ENCODE results near the gene GANAB.
A peak's percentile ranks its signal among the peaks of the same experiment; 100 is the strongest.
"Not testable (repeated sequence)": the region's sequence is repeated elsewhere in the genome, so short reads cannot be mapped to it uniquely, and the experiment has no call there.

The GANAB gene

GRCh38 chr11:62622476-62623089 is 23.8 kb downstream of the GANAB start:
- Mint-ChIP-seq H3K36me3 (peaks cover 44% of the 10 kb centered on the region), H3K4me3 (peak overlapping the region; percentile 80), H3K27me3 (peaks cover 3% of the 10 kb centered on the region), H3K27ac (peak overlapping the region; percentile 97), H3K9me3 (no peaks in the 10 kb centered on the region), H3K4me1 (peaks cover 30% of the 10 kb centered on the region)
- no peak for DNase-seq
- CTCF ChIA-PET: interaction anchor here (0.6 to 1.5 kb wide), 4 partner anchors 31 to 72 kb away, joined by 3 to 4 read pairs (median 3); partner anchors contain the start of genes C11orf98, CSKMT and TUT1

- Mint-ChIP-seq H3K27me3 (peaks cover 3% of the 10 kb centered on the region), H3K36me3 (peaks cover 43% of the 10 kb centered on the region), H3K9me3 (no peaks in the 10 kb centered on the region), H3K27ac (peak within 1 kb of the TSS; percentile 97), H3K4me3 (peak within 1 kb of the TSS; percentile 90), H3K4me1 (peaks cover 31% of the 10 kb centered on the region)
- DNase-seq: peak; percentile 98
- CTCF ChIA-PET: interaction anchor here (0.7 to 3.5 kb wide), 6 partner anchors 10 to 73 kb away, joined by 3 to 10 read pairs (median 4); partner anchors contain the start of genes C11orf98, CSKMT and MTA2
These were observed 24.6 kb downstream of the GANAB start, which contains the start of gene B3GAT3 for GRCh38 chr11:62621567-62622470. B3GAT3 (minus strand) TSS chr11:62621986; CDS start chr11:62621947, 39 bp downstream.

- peak overlapping the region; percentile 90 for H3K4me3 Mint-ChIP-seq
- H3K36me3 Mint-ChIP-seq: peaks cover 41% of the 10 kb centered on the region
These were observed 25.3 kb downstream of the GANAB start for GRCh38 chr11:62621027-62621566.

GRCh38 chr11:62616957-62617356 is 29.5 kb downstream of the GANAB start:
- CTCF ChIA-PET, H3K27me3 Mint-ChIP-seq: not testable (repeated sequence)
- peaks cover 54% of the 10 kb centered on the region for H3K4me1 Mint-ChIP-seq

More at GRCh38 chr11:62621027-62621566, 25.3 kb downstream of the GANAB start:
- Mint-ChIP-seq H3K9me3 (no peaks in the 10 kb centered on the region), H3K27ac (peak overlapping the region; percentile 97), H3K4me1 (peaks cover 36% of the 10 kb centered on the region), H3K27me3 (peaks cover 3% of the 10 kb centered on the region)
- CTCF ChIA-PET: interaction anchor here (0.6 to 3.5 kb wide), 7 partner anchors 9 to 196 kb away, joined by 3 to 10 read pairs (median 3); partner anchors contain the start of genes C11orf98, CSKMT and MTA2
- no peak for DNase-seq

GRCh38 chr11:62615521-62615920 is 30.9 kb downstream of the GANAB start:
- H3K4me3 Mint-ChIP-seq: no peak overlapping the region
- no peak for DNase-seq
- peaks cover 33% of the 10 kb centered on the region for H3K36me3 Mint-ChIP-seq
- CTCF ChIA-PET: no interaction called here
- peaks cover 57% of the 10 kb centered on the region for H3K4me1 Mint-ChIP-seq
- no peaks in the 10 kb centered on the region for H3K27me3 Mint-ChIP-seq
- H3K27ac Mint-ChIP-seq: no peak overlapping the region
- no peaks in the 10 kb centered on the region for H3K9me3 Mint-ChIP-seq

More at GRCh38 chr11:62616957-62617356, 29.5 kb downstream of the GANAB start:
- H3K27ac Mint-ChIP-seq, H3K9me3 Mint-ChIP-seq, DNase-seq, H3K4me3 Mint-ChIP-seq: not testable (repeated sequence)
- H3K36me3 Mint-ChIP-seq: peaks cover 36% of the 10 kb centered on the region

GRCh38 chr11:62614275-62614674 is 32.1 kb downstream of the GANAB start:
- peak overlapping the region; percentile 88 for H3K27ac Mint-ChIP-seq
- no peaks in the 10 kb centered on the region for H3K27me3 Mint-ChIP-seq
- no peaks in the 10 kb centered on the region for H3K9me3 Mint-ChIP-seq
- DNase-seq: peak; percentile 33
- H3K36me3 Mint-ChIP-seq: peaks cover 39% of the 10 kb centered on the region
- no peak overlapping the region for H3K4me3 Mint-ChIP-seq
- peaks cover 57% of the 10 kb centered on the region for H3K4me1 Mint-ChIP-seq
- CTCF ChIA-PET: interaction anchor here (1.6 to 5.4 kb wide), 2 partner anchors 21 to 189 kb away, joined by 5 to 44 read pairs; partner anchors contain the start of gene TUT1

- DNase-seq: no peak
- Mint-ChIP-seq H3K27ac (peak overlapping the region; percentile 87), H3K27me3 (no peaks in the 10 kb centered on the region), H3K36me3 (peaks cover 39% of the 10 kb centered on the region), H3K9me3 (no peaks in the 10 kb centered on the region), H3K4me1 (peaks cover 61% of the 10 kb centered on the region), H3K4me3 (peak overlapping the region; percentile 56)
- CTCF ChIA-PET: interaction anchor here (1.5 to 5.4 kb wide), 3 partner anchors 20 to 189 kb away, joined by 4 to 44 read pairs (median 5); partner anchors contain the start of gene TUT1
These were observed 33.1 kb downstream of the GANAB start for GRCh38 chr11:62613291-62613778.

- Mint-ChIP-seq H3K9me3 (no peaks in the 10 kb centered on the region), H3K4me3 (peak within 1 kb of the TSS; percentile 91), H3K36me3 (peaks cover 45% of the 10 kb centered on the region), H3K27me3 (no peaks in the 10 kb centered on the region), H3K4me1 (peaks cover 67% of the 10 kb centered on the region), H3K27ac (peak within 1 kb of the TSS; percentile 95)
- CTCF ChIA-PET: interaction anchor here (0.9 to 5.4 kb wide), 11 partner anchors 9 to 188 kb away, joined by 3 to 44 read pairs (median 5); partner anchors contain the start of genes B3GAT3, C11orf98, CSKMT and MTA2
- peak; percentile 93 for DNase-seq
These were observed 33.8 kb downstream of the GANAB start, which contains the start of the genes EML3 and ROM1 for GRCh38 chr11:62612366-62613290. EML3 (minus strand) TSS chr11:62612775; CDS start chr11:62612457, 318 bp downstream. ROM1 (plus strand) TSS chr11:62613257; CDS start chr11:62613282, 25 bp downstream.

- peak; percentile 48 for DNase-seq
- H3K9me3 Mint-ChIP-seq: no peaks in the 10 kb centered on the region
- peaks cover 67% of the 10 kb centered on the region for H3K4me1 Mint-ChIP-seq
- peak overlapping the region; percentile 91 for H3K4me3 Mint-ChIP-seq
- no peaks in the 10 kb centered on the region for H3K27me3 Mint-ChIP-seq
- H3K27ac Mint-ChIP-seq: peak overlapping the region; percentile 95
- CTCF ChIA-PET: interaction anchor here (0.9 to 5.4 kb wide), 10 partner anchors 9 to 82 kb away, joined by 3 to 44 read pairs (median 5); partner anchors contain the start of genes B3GAT3, C11orf98, CSKMT and MTA2
- H3K36me3 Mint-ChIP-seq: peaks cover 47% of the 10 kb centered on the region
These were observed 34.6 kb downstream of the GANAB start for GRCh38 chr11:62611705-62612365.

GRCh38 chr11:62610814-62611704 is 35.4 kb downstream of the GANAB start:
- peaks cover 65% of the 10 kb centered on the region for H3K4me1 Mint-ChIP-seq
- CTCF ChIA-PET: interaction anchor here (0.9 to 5.4 kb wide), 11 partner anchors 9 to 83 kb away, joined by 3 to 44 read pairs (median 5); partner anchors contain the start of genes B3GAT3, C11orf98, CSKMT and MTA2
- no peaks in the 10 kb centered on the region for H3K27me3 Mint-ChIP-seq
- H3K9me3 Mint-ChIP-seq: no peaks in the 10 kb centered on the region
- H3K4me3 Mint-ChIP-seq: peak overlapping the region; percentile 91
- H3K36me3 Mint-ChIP-seq: peaks cover 45% of the 10 kb centered on the region
- no peak for DNase-seq
- H3K27ac Mint-ChIP-seq: peak overlapping the region; percentile 95

- CTCF ChIA-PET: interaction anchor here (1.0 to 5.4 kb wide), 7 partner anchors 9 to 84 kb away, joined by 3 to 44 read pairs (median 6); partner anchors contain the start of genes C11orf98, CSKMT, MTA2 and TUT1
- no peaks in the 10 kb centered on the region for H3K9me3 Mint-ChIP-seq
- peaks cover 65% of the 10 kb centered on the region for H3K4me1 Mint-ChIP-seq
- peak overlapping the region; percentile 91 for H3K4me3 Mint-ChIP-seq
- H3K27me3 Mint-ChIP-seq: no peaks in the 10 kb centered on the region
- peak overlapping the region; percentile 80 for H3K27ac Mint-ChIP-seq
- H3K36me3 Mint-ChIP-seq: peaks cover 49% of the 10 kb centered on the region
- no peak for DNase-seq
These were observed 36.0 kb downstream of the GANAB start for GRCh38 chr11:62610403-62610802.

Measured in activated naive CD4-positive, alpha-beta T cell treated with anti-CD3 and anti-CD28 coated beads, Interleukin-2, amount 10 ng/mL, durations not matched to agents 7 days and 5 days (primary cell).